GM21367 (cell line): ENCODE measurements around the gene BEST1.
"Not testable (repeated sequence)": the region's sequence is repeated elsewhere in the genome, so short reads cannot be mapped to it uniquely, and the experiment has no call there.

ENCODE experiments used
- ATAC-seq: cut with Tn5 transposase; IDR thresholded peaks from one replicate; pipeline ENCODE4 v1.9.1; 2021; ENCODE audit not compliant: unreplicated experiment

The BEST1 gene

GRCh38 chr11:61947486-61948210, 2.5 kb upstream of the BEST1 start:
- ATAC-seq, result no peak

DNA sequence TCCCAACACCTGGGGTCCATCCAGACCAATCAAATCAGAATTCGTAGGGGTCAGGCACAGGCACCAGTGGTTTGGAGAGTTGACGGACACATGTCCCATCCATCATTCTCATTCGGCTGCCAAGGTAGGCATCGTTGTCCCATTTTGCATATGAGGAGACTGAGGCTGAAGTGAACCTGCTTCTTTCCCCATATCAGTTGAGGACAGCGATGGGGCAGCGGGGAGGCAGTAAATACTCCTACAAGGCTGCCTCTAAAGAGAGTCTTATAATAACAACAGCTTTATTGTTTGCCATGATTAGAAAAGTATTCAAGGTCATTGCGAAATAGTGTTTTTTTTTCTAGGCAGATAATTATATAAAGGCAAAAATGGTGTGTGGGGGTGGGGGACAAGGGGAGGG, 1.6 kb upstream of the BEST1 start:
- ATAC-seq, result no peak

DNA sequence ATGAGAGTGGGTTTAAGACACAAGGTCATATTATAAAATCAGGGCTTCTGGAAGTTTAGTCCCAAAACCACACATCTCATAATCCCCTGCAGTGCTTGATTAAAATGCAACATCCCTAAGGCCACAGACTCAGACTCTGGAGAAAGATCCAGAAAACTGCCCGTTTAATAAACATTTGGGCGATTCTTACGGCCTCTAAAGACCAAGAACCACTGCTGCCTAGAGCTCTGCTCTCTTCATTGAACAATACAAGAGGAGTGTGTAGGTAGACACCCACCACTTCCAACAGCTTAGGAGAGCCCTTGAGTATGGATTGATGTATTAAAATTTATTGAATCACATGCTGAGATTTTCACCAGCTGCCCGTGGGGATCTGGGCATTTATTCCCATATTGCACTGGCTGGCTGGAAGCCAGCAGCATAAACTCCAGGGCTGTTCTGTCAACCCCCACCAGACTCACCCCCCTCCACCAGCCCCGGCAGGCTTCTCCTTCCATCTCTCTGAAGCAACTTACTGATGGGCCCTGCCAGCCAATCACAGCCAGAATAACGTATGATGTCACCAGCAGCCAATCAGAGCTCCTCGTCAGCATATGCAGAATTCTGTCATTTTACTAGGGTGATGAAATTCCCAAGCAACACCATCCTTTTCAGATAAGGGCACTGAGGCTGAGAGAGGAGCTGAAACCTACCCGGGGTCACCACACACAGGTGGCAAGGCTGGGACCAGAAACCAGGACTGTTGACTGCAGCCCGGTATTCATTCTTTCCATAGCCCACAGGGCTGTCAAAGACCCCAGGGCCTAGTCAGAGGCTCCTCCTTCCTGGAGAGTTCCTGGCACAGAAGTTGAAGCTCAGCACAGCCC, 749 bp upstream of the BEST1 start:
- ATAC-seq, result no peak

DNA sequence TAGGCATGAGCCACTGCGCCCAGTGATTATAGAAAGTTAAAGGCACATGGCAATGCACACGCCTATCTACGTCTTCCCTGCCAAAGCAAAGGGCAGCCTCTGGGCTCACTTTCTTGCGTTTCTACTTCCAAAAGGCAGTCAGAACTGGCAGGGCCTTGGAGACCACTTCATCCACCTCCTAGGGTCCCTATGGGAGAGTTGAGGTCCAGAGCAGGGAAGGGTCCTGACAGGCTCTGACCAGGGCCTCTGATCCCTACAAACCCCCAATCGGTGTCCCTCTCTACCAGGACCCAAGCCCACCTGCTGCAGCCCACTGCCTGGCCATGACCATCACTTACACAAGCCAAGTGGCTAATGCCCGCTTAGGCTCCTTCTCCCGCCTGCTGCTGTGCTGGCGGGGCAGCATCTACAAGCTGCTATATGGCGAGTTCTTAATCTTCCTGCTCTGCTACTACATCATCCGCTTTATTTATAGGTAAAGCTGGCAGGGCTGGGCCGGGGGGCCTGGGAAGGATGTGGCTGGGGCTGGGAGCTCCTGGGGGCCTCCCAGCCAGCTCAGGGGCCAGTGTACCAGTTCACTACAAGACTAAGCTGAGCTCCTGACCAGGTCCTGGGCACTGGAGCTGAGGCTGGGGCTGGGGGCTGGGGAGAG, 1.5 kb downstream of the BEST1 start:
- ATAC-seq, result no peak

- no peak for ATAC-seq
Measured at GRCh38 chr11:61952882-61953281, 2.7 kb downstream of the BEST1 start.

- ATAC-seq, result not testable (repeated sequence)
Measured at GRCh38 chr11:61953632-61954031, 3.5 kb downstream of the BEST1 start.

DNA sequence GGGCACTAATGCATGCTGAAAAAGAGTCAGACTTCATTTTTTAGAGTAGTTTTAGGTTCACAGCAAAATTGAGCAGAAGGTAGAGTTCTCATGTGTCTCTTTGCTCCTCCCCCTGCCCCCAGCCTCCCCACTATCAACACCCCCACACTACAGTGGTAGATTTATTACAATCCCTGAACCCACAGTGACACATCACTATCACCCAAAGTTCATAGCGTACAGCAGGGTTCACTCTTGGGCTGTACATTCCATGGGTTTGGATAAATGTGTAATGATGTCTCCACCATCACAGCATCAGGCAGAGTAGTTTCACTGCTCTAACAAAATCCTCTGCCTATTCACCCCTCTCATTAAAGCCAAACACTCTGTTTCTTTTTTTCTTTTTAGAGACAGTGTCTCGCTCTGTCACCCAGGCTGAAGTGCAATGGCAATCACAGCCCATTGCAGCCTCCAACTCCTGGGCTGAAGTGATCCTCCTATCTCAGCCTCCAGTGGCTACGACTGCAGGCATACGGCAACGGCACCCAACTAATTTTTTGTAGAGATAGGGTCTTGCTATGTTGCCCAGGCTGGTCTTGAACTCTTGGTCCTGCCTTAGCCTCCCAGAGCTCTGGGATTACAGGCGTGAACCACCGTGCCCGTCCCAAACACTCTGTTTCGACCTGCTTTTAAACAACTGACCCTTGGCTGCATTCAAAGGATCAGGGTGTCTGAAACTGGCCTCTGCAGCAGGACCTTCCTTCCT, 4.1 kb downstream of the BEST1 start:
- no peak for ATAC-seq

DNA sequence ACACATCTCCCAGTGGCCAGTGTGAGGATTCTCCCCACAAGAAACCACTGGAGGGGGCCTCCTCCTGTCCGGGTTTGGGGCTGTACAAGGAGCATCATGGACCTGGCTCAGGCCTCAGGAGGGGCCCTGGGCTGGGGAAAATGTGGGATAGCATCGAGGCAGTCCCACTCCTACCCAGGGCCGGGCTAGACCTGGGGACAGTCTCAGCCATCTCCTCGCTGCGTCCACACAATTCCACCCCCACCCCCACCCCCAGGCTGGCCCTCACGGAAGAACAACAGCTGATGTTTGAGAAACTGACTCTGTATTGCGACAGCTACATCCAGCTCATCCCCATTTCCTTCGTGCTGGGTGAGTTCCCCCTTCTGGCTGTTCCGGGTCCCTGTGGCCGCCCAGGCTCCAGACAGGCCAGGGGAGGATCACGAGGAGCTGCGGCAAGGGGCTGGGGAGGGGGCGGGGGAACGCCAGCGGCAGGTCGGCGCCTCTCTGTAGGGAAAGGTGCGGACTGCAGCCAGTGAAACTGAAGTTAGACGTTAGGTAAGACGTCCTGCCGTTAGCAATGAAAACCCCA, 4.8 kb downstream of the BEST1 start:
- ATAC-seq, result no peak

GRCh38 chr11:61955422-61956135, 5.4 kb downstream of the BEST1 start:
- ATAC-seq, result no peak

DNA sequence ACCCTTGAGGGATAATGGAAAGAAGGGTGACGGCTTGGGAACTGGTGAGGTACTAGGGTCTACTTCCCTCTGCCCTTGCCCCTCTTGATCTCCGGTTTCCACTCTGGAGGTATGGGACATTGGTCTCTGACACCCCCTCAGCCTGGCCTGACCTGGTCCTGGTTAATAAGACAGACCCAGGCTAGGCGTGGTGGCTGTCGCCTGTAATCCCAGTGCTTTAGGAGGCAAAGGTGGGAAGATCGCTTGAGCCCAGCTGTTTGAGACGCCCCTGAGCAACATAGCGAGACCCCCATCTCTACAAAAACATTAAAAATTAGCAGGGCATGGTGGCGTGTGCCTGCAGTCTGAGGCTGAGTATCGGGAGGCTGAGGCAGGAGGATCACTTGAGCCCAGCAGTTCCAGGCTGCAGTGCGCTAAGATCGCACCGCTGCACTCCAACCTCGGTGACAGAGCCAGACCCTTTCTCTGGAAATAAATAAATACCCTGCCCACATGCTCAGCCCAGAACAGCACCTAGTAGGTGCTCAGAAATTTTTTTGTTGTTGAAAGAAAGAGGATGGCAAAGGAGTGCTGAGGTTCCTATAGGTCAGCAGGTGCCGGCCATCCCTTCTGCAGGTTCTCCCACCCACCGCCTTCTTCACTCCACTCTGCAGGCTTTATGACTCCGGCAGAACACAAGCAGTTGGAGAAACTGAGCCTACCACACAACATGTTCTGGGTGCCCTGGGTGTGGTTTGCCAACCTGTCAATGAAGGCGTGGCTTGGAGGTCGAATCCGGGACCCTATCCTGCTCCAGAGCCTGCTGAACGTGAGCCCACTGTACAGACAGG, 6.3 kb downstream of the BEST1 start:
- ATAC-seq, result no peak

DNA sequence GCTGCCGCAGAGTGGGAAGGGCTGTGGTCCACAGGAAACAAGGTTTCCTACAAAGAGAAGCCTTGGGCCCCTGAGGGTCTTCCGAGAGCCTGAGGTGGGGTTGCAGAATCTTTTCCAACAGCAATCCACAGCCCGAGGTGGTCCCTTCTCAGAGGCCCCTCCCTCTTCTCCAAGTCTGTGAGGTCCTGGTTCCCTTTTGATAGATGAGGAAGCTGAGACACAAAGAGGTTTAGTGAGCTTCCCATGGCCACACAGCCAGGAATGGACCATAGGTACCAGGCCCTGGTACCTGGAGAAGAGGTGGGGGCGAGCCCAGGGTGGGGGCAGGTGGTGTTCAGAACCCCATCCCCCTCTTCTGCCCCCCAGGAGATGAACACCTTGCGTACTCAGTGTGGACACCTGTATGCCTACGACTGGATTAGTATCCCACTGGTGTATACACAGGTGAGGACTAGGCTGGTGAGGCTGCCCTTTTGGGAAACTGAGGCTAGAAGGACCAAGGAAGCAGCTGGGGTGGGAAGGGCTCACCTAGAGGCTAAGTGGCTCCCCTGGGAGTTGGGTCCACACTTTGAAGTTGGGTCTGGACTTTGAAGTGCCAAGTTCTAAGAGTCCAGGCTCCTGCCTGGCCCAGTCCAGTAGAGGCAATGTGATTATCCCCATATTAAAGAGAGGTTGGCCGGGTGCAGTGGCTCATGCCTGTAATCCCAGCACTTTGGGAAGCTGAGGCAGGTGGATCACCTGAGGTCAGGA, 7.0 kb downstream of the BEST1 start:
- no peak for ATAC-seq

- no peak for ATAC-seq
Measured at GRCh38 chr11:61958590-61958989, 8.4 kb downstream of the BEST1 start.

- ATAC-seq, result no peak
Measured at GRCh38 chr11:61959114-61959513, 9.0 kb downstream of the BEST1 start.

GRCh38 chr11:61959678-61960077, 9.5 kb downstream of the BEST1 start:
- ATAC-seq, result no peak

- no peak for ATAC-seq
Measured at GRCh38 chr11:61960532-61960931, 10.4 kb downstream of the BEST1 start.

DNA sequence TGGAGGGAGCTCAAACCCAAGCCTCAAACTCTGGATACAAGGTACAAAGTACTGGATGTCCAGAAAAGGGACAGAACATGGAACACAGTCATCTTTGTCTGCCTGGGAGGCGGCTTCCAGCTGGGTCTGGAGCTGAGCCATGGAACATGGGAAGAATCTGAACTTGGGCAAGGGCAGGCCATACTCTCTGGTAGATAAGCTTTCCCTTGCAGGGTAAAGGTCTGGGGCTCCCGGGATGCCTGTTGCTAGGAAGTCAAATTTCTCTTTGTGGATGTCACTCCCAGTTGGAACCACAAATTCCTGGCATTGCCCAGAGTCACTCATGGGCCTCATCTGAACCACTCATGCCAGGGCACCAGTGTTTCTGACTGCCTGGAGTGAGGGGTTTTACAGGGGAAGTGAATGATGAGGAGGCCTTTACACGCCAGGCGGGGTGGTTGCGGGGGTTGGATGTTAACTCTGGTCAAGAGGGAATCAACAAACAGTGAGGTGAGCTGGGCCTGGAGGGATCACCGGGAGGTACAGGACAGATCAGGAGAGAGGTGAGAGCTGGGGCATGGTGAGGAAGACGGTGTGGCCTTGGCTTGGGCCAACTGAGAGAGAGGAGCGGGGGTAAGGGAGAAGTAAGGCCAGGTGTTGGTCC, 11.5 kb downstream of the BEST1 start:
- ATAC-seq, result no peak

DNA sequence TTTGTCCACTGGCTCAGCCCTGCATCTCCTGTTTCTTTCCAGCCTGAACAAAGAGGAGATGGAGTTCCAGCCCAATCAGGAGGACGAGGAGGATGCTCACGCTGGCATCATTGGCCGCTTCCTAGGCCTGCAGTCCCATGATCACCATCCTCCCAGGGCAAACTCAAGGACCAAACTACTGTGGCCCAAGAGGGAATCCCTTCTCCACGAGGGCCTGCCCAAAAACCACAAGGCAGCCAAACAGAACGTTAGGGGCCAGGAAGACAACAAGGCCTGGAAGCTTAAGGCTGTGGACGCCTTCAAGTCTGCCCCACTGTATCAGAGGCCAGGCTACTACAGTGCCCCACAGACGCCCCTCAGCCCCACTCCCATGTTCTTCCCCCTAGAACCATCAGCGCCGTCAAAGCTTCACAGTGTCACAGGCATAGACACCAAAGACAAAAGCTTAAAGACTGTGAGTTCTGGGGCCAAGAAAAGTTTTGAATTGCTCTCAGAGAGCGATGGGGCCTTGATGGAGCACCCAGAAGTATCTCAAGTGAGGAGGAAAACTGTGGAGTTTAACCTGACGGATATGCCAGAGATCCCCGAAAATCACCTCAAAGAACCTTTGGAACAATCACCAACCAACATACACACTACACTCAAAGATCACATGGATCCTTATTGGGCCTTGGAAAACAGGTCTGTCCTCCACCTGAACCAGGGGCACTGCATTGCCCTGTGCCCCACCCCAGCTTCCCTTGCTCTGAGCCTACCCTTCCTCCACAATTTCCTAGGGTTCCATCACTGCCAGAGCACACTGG, 12.3 kb downstream of the BEST1 start:
- ATAC-seq, result no peak

DNA sequence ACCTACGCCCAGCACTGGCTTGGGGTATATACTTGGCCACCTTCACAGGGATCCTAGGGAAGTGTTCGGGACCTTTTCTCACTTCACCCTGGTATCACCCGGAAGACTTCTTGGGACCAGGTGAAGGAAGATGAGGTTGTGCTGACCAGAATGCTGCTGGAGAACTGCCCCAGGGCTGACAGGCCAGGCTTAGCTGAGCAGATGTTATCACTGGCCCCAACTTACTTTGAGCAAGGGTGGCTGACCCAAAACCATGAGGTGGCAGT, 12.8 kb downstream of the BEST1 start:
- no peak for ATAC-seq
